SKM-1 treated with dmso at 0.1 percent for 144 hours (cell line): ENCODE measurements around the gene HSD11B1.
A peak's percentile ranks its signal among the peaks of the same experiment; 100 is the strongest.

Experiments
- DNase-seq: peaks from one replicate; lab custom pipeline; 2025; ENCODE audit not compliant: unreplicated experiment; lab: John Stamatoyannopoulos, UW

The HSD11B1 gene

DNA sequence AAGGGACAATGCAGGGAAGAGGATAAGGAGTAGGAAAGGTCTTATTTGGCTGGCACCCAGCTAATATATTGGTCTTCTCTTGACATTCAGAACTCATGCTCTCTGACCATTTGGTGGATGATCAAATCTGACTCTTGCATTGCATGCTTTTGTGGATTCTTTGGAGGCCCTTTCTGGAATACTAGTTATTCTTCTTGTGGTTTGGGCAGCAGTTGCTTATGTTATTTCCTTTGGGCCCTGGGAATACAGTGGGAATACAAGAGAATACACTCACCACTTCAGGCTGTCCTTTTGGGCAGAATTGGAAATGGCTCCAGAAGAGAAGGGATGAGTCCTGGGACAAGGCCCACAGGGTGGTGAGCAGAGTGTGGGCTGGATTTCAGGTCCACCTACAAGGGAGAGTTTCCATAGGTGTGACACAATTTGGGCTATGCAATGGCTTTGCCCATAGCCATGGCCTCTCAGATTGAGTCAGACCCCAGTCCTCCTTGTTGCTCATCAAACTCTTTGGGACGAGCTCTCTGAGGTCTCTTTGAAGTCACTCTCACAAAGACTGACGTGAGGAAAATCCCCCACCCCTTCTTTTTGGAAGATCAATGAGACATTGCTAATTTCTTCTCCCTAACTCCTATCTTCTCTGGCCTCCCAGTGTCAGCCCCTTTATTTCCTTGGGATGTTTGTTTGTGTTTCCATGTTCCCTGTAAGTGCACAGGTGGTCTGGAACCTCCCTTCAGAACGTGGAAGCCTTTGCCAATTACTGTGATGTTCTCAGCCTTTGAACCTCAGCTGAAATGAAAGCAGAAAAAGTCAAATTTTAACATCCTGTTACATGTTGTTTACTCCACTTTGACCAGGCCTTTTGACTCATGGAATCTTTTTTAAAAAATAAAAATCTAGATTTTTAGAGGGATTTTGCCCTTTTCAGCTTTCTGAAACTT, 19.4 kb downstream of the HSD11B1 start:
- no peak for DNase-seq

GRCh38 chr1:209727286-209727685, 22.6 kb downstream of the HSD11B1 start:
- no peak for DNase-seq

GRCh38 chr1:209727785-209728184, 23.1 kb downstream of the HSD11B1 start:
- DNase-seq, result no peak

DNA sequence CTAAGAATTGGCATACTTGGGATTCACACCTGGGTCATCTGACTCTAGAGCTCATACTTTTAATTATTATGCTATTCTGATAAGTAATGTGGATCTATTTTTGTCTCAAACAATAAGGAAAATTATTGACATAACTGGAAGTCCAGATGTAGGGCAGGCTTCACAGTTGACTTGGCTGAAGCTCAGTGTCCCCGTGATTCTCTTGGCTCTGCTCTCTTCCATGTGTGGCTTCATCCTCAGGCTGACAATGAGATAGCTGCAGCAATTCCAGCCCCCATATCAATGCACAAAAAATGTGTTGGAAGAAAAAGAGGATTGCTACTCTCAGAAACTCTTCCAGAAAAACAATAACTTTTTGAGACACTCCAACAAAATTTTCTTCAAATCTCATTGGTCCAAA, 23.8 kb downstream of the HSD11B1 start:
- DNase-seq, result no peak

DNA sequence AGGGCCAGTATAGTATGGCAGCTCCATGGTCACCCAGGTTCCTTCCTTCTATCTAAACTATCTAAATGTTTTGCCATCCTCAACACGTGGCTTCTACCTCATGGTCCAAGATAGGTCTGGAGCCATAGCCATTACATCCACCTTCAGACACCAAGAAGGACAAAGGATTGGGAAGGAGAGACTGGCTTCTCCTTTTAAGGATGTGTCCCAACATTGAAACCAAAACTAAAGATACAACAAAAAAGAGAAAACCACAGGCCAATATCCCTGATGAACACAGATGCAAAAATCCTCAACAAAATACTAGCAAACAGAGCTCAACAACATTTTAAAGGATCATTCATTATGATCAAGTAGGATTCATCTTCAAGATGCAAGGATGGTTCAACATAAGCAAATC, 24.8 kb downstream of the HSD11B1 start:
- DNase-seq, result no peak

DNA sequence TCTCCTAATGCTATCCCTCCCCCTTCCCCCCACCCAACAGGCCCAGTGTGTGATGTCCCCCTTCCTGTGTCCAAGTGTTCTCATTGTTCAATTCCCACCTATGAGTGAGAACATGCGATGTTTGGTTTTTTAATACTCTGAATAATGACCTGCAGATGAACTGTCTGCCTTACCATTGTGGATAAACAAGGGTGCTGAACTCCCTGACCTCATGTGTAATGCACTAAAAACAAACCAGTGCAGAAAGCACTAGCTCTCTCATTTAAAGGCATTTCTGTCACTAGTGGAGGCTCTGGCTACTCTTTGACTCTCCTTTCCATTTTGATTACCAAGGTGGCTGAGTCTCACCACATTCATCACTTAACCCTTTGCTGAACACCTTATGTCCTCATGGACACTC, 28.1 kb downstream of the HSD11B1 start:
- DNase-seq, result no peak

DNA sequence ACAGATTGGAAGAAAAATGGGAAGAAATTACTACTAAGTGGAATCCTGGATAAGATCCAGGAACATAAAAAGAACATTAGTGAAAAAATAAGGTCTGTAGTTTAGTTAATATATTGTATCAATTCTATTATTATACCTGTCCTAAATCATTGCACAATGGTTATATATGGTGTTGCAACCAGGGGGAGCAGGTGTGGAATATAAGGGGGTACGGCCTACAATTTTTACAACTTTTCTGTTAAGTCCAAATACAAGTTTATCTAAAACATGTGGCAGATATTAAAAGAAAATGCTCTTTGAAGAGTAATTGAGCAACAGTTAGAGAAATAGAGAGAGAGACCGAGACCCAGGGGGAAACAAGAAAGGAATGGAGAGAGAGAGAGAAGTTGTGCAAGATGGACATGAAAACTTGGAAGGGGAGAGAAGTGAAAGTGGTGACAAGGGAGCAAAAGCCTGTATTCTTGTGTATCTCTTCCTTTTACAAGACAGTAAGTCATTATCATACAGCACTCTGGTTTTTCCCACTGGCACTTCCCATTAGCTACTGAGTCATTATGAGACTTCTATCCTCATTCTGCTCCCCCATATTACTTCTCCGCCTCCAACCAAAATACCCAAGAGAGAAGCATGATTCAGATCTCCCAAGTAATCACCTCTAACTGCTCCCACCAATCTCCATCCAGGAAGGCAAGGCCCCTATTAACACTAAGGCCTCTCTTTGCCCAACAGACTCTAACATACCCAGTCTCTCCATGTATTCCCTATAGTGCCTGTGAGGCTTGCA, 29.0 kb downstream of the HSD11B1 start:
- DNase-seq, result peak; percentile 45

- no peak for DNase-seq
These were observed 32.0 kb downstream of the HSD11B1 start for GRCh38 chr1:209736490-209737117.

DNA sequence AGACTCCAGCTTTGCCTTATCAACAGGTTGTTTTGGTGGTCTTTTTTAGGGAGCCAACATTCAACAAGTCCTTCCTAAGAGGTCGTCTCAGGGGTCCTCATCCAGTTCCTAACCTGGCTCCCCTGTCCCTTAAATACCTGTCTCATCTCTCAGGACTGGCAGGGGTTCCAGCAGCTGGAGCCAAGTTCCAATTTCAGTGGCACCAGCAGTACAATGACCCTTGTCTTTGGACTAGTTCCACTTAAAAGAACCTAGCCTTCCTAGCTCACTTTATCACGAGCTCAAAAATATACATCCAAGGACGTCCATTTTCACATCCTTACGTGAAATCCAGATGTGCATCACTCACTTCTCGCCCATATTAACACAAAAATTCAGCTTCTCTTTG, 32.5 kb downstream of the HSD11B1 start:
- no peak for DNase-seq

DNA sequence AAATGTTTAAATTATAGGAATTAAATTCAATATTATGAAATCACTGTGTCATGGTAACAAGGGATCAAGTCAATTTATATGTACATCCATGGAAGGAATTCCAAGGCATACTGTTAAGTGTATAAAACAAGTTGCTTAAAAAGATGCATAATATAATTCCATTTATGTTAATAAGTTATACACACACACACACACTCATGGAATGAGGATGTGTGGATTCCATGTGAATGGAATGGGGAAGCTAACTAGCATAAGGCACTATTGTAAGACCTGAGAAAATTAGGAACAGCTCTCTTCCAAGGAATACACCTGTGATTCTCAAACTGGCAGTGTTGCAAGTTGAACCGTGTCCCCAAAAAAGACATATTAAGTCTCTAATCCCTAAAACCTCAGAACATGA, 33.6 kb downstream of the HSD11B1 start:
- DNase-seq, result no peak

DNA sequence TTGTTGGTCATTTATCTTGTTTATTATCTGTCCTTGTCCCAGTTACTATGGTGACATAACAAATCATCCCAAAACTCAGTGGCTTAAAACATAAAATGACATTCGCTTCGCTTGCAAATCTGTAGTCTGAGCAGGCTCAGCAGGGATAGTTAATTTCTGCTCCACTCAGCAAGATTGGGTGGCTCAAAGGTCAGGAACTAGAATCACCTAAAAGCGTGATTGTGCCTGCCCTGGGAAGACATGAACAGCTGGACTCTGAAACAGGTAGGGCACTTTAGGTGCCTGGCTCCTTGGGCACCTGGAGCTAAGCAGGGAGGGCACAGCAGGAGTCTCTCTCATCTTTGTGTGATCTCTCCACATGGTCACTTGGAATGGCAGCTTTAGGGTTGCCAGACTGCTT, 36.5 kb downstream of the HSD11B1 start:
- DNase-seq, result no peak

GRCh38 chr1:209741889-209742288, 37.2 kb downstream of the HSD11B1 start:
- no peak for DNase-seq

GRCh38 chr1:209742409-209743144, 37.9 kb downstream of the HSD11B1 start:
- DNase-seq, result no peak

GRCh38 chr1:209743145-209743482, 38.5 kb downstream of the HSD11B1 start:
- no peak for DNase-seq

DNA sequence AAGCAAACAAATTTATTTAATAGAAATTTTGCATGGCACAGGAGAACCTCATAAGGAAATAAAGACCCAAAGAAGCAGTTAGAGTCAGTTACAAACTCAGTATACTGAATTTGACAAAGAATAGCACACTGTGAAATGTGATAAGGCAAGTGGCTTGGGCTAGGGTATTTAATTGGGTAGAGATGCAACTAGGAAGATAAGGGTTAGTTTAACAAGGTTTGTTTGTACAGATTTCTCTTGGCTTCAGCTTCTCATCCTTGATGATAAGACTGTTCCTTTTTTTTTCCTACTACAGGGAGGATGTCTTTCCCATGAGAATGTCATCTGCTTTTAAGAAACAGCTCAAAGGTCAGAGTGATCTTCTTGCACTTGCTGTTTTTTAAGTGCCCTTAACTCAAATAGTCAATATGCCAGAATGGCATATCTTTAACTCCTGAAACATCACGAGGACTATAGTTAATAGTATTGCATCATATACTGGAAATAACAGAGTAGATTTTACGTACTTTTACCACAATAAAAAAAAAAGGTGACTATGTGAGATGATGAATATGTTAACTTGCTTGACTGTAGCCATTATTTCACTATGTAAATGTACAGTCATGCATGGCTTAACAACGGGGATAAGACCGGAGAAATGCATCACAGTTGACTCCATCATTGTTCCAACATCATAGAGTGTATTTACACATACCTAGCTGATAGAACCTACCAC, 42.0 kb downstream of the HSD11B1 start:
- no peak for DNase-seq

GRCh38 chr1:209747580-209748262, 43.1 kb downstream of the HSD11B1 start:
- DNase-seq, result peak; percentile 69

GRCh38 chr1:209748620-209749019, 44.0 kb downstream of the HSD11B1 start:
- DNase-seq, result no peak

DNA sequence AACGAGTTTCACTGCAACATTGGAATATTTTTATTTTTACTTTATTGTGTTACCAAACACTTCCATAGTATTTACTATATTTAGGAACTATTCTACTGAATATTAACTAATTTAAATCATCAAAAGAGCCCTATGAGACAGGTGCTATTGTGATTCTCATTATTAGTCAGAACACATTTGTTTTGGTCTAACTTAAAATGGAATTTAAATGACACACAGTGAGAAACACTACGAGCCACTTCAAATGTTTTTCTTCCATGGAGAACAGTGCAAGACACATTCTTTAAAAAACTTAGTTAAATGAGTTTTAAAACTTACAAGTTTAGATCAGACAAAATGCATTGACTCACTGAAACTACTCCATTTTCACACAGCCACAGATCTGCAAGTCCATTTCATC, 44.6 kb downstream of the HSD11B1 start:
- DNase-seq, result no peak

GRCh38 chr1:209749670-209750323, 45.2 kb downstream of the HSD11B1 start:
- no peak for DNase-seq
